HG02571 (cell line): Measurements from ENCODE around the gene DNAH8.
"Not testable (repeated sequence)": the region's sequence is repeated elsewhere in the genome, so short reads cannot be mapped to it uniquely, and the experiment has no call there.

Source experiments
- ATAC-seq: cut with Tn5 transposase; IDR thresholded peaks from one replicate; pipeline ENCODE4 v1.9.1; 2021; ENCODE audit warnings: mild to moderate bottlenecking, moderate library complexity; ENCODE audit not compliant: unreplicated experiment

The DNAH8 gene

GRCh38 chr6:38792356-38792755 lies 77.2 kb downstream of the DNAH8 start:
- no peak for ATAC-seq

GRCh38 chr6:38794682-38795081 lies 79.6 kb downstream of the DNAH8 start:
- no peak for ATAC-seq

GRCh38 chr6:38796006-38796405 lies 80.9 kb downstream of the DNAH8 start:
- ATAC-seq = no peak

- not testable (repeated sequence) for ATAC-seq
Observed at GRCh38 chr6:38796437-38796836, 81.3 kb downstream of the DNAH8 start.

GRCh38 chr6:38796850-38797249 lies 81.7 kb downstream of the DNAH8 start:
- ATAC-seq = no peak

- ATAC-seq = no peak
Observed at GRCh38 chr6:38797391-38797790, 82.3 kb downstream of the DNAH8 start.

GRCh38 chr6:38799529-38800184 lies 84.5 kb downstream of the DNAH8 start:
- ATAC-seq = no peak

GRCh38 chr6:38801305-38801704 lies 86.2 kb downstream of the DNAH8 start:
- ATAC-seq = no peak

- ATAC-seq = no peak
Observed at GRCh38 chr6:38802497-38802896, 87.4 kb downstream of the DNAH8 start.

- no peak for ATAC-seq
Observed at GRCh38 chr6:38803129-38803528, 88.0 kb downstream of the DNAH8 start.

- no peak for ATAC-seq
Observed at GRCh38 chr6:38804358-38804757, 89.2 kb downstream of the DNAH8 start.

GRCh38 chr6:38805127-38805655 lies 90.1 kb downstream of the DNAH8 start:
- no peak for ATAC-seq

- ATAC-seq = no peak
Observed at GRCh38 chr6:38805692-38806091, 90.6 kb downstream of the DNAH8 start.

- no peak for ATAC-seq
Observed at GRCh38 chr6:38806271-38806670, 91.2 kb downstream of the DNAH8 start.

GRCh38 chr6:38806833-38807232 lies 91.7 kb downstream of the DNAH8 start:
- no peak for ATAC-seq

GRCh38 chr6:38808039-38808438 lies 92.9 kb downstream of the DNAH8 start:
- no peak for ATAC-seq

- ATAC-seq = no peak
Observed at GRCh38 chr6:38813041-38813823, 98.1 kb downstream of the DNAH8 start.

- no peak for ATAC-seq
Observed at GRCh38 chr6:38814761-38815160, 99.7 kb downstream of the DNAH8 start.

GRCh38 chr6:38815250-38815649 lies 100.1 kb downstream of the DNAH8 start:
- no peak for ATAC-seq

- ATAC-seq = no peak
Observed at GRCh38 chr6:38818691-38819090, 103.6 kb downstream of the DNAH8 start.

GRCh38 chr6:38822963-38823362 lies 107.9 kb downstream of the DNAH8 start:
- ATAC-seq = no peak

GRCh38 chr6:38824243-38824894 lies 109.3 kb downstream of the DNAH8 start:
- no peak for ATAC-seq
